GM04503 (cell line): ENCODE measurements around the gene LONP2.
"Not testable (repeated sequence)": the region's sequence is repeated elsewhere in the genome, so short reads cannot be mapped to it uniquely, and the experiment has no call there.

ENCODE experiments used
- DNase-seq: peaks from one replicate; pipeline ENCODE4 v3.0.0-alpha.2; 2012; ENCODE audit warnings: low read depth

Gene LONP2

GRCh38 chr16:48402547-48402946 is 158.4 kb downstream of the LONP2 start:
- DNase-seq, result not testable (repeated sequence)

- DNase-seq, result no peak
Observed at GRCh38 chr16:48405153-48405552, 161.1 kb downstream of the LONP2 start.

- no peak for DNase-seq
Observed at GRCh38 chr16:48405907-48406306, 161.8 kb downstream of the LONP2 start.
